ENCODE data around the gene SMCO3.

DNA sequence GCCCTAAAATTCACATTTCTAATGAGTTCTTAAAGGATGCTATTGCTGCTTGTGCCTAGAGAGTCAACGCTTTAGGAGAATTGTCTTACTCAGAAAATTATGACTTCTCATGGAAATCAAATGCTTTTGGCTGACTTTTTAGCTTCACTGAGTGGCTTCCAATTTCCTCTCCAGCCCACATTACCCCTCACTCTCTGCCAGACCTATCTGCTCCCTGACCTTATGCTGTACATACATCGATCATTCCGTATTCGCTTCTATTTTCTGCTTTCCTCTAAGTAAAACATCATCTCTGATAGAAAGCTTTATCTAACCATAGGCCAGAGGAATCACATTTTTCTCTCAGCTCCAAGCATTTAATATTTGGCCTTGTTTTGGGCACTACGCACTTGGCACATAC lies 12.5 kb upstream of the SMCO3 start:
- TF ChIP-seq CTCF (IDR thresholded peaks at IDR 0.05): no peak
- TF ChIP-seq CREM (CRISPR knock-in tag; IDR thresholded peaks at IDR 0.05): no peak
- TF ChIP-seq USF2 (CRISPR knock-in tag; IDR thresholded peaks at IDR 0.05): no peak
- TF ChIP-seq ZNF138 (CRISPR knock-in tag; conservative IDR thresholded peaks at IDR 0.05): no peak
- TF ChIP-seq, protein P1, sequence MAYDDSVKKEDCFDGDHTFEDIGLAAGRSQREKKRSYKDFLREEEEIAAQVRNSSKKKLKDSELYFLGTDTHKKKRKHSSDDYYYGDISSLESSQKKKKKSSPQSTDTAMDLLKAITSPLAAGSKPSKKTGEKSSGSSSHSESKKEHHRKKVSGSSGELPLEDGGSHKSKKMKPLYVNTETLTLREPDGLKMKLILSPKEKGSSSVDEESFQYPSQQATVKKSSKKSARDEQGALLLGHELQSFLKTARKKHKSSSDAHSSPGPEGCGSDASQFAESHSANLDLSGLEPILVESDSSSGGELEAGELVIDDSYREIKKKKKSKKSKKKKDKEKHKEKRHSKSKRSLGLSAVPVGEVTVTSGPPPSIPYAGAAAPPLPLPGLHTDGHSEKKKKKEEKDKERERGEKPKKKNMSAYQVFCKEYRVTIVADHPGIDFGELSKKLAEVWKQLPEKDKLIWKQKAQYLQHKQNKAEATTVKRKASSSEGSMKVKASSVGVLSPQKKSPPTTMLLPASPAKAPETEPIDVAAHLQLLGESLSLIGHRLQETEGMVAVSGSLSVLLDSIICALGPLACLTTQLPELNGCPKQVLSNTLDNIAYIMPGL (CRISPR knock-in tag; IDR thresholded peaks at IDR 0.05): no peak
- TF ChIP-seq, protein P2, sequence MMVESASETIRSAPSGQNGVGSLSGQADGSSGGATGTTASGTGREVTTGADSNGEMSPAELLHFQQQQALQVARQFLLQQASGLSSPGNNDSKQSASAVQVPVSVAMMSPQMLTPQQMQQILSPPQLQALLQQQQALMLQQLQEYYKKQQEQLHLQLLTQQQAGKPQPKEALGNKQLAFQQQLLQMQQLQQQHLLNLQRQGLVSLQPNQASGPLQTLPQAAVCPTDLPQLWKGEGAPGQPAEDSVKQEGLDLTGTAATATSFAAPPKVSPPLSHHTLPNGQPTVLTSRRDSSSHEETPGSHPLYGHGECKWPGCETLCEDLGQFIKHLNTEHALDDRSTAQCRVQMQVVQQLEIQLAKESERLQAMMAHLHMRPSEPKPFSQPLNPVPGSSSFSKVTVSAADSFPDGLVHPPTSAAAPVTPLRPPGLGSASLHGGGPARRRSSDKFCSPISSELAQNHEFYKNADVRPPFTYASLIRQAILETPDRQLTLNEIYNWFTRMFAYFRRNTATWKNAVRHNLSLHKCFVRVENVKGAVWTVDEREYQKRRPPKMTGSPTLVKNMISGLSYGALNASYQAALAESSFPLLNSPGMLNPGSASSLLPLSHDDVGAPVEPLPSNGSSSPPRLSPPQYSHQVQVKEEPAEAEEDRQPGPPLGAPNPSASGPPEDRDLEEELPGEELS (CRISPR knock-in tag; IDR thresholded peaks at IDR 0.05): no peak
- TF ChIP-seq, protein P3, sequence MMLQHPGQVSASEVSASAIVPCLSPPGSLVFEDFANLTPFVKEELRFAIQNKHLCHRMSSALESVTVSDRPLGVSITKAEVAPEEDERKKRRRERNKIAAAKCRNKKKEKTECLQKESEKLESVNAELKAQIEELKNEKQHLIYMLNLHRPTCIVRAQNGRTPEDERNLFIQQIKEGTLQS (CRISPR knock-in tag; conservative IDR thresholded peaks at IDR 0.05): no peak
- no peak for TF ChIP-seq ZNF416 (CRISPR knock-in tag; IDR thresholded peaks at IDR 0.05)

All from WTC11 (cell line).